ENCODE measurements around the gene FOXK1. TPM values are rescaled to one million over a fixed set of nuclear protein-coding genes. Genes with fewer than 3 reads are reported as not detected.
A peak's percentile ranks its signal among the peaks of the same experiment; 100 is the strongest.

FOXK1 gene
- total and polyA plus RNA-seq, 9 of the 15 experiments (the other 6 are each of a cell fraction or from before 2014, with no cell fraction given): 0.32 to 45.5 (median 8.1) TPM

DNA sequence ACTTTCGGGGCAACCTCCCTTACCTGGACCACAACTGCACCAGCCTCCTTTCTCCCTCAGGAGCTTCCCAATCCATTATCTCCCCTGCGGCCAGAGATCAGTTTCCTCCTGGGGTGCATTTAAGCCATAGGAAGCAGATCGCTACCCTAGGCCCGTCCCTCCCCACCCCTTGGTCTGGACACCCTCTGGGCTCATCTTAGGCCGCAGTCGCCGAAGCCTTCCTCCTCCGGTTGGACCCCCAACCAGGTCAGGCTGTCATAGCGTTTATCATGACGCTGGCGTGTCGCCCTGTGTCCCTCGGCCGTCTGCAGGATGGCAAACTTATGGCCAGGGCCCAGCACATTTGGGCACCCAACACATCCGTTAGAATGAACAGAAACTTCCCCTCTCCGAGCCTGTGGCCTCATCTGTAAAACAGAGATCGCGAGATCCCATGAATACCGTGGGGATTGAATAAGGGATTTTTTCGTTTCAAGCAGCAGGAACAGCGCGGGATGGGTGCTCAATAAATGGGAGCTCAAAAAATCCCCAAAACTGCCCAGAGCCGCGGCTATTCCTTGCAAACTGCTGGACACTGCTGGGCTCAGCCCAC, 92.7 kb downstream of the FOXK1 start (continued):
- TF ChIP-seq HMGN3 (IDR thresholded peaks at IDR 0.05; ENCODE audit: borderline replicate concordance, extremely low read depth, insufficient read length, low read depth, low read length): no peak
- TF ChIP-seq, protein P1, sequence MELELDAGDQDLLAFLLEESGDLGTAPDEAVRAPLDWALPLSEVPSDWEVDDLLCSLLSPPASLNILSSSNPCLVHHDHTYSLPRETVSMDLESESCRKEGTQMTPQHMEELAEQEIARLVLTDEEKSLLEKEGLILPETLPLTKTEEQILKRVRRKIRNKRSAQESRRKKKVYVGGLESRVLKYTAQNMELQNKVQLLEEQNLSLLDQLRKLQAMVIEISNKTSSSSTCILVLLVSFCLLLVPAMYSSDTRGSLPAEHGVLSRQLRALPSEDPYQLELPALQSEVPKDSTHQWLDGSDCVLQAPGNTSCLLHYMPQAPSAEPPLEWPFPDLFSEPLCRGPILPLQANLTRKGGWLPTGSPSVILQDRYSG (tag; conservative IDR thresholded peaks at IDR 0.05; ENCODE audit: low read depth): no peak
- no peak for TF ChIP-seq RBFOX2 (IDR thresholded peaks at IDR 0.05; ENCODE audit: low read depth, low read length)
- no peak for TF ChIP-seq ZNF584 (CRISPR knock-in tag; IDR thresholded peaks at IDR 0.05; ENCODE audit: low read depth)
- TF ChIP-seq ARID3A (IDR thresholded peaks at IDR 0.05; ENCODE audit: borderline replicate concordance, low read depth, low read length): no peak
- no peak for TF ChIP-seq GTF2F1 (IDR thresholded peaks at IDR 0.05; ENCODE audit: low read depth, low read length)
- TF ChIP-seq NFXL1 (CRISPR knock-in tag; IDR thresholded peaks at IDR 0.05): no peak
- TF ChIP-seq ZNF707 (CRISPR knock-in tag; conservative IDR thresholded peaks at IDR 0.05): no peak
- TF ChIP-seq MBD2 (IDR thresholded peaks at IDR 0.05; ENCODE audit: borderline replicate concordance, low read depth): no peak
- TF ChIP-seq XRCC4 (IDR thresholded peaks at IDR 0.05; ENCODE audit: extremely low read depth, insufficient read depth, insufficient read length): no peak
- no peak for TF ChIP-seq STAT5A (IDR thresholded peaks at IDR 0.05; ENCODE audit: borderline replicate concordance, low read length)
- peak; percentile 45 for TF ChIP-seq ZFX (CRISPR knock-in tag; IDR thresholded peaks at IDR 0.05)
- no peak for TF ChIP-seq SMAD3 (CRISPR knock-in tag; conservative IDR thresholded peaks at IDR 0.05)
- TF ChIP-seq MEF2A (IDR thresholded peaks at IDR 0.05; ENCODE audit: control insufficient read depth, low read depth, low read length): no peak
- no peak for TF ChIP-seq EP300 (IDR thresholded peaks at IDR 0.05; ENCODE audit: low read length)
- TF ChIP-seq HEY1 (CRISPR knock-in tag; IDR thresholded peaks at IDR 0.05; ENCODE audit: borderline replicate concordance): no peak
- no peak for TF ChIP-seq IRF2 (CRISPR knock-in tag; IDR thresholded peaks at IDR 0.05)
- no peak for TF ChIP-seq AFF4 (CRISPR knock-in tag; IDR thresholded peaks at IDR 0.05)
- TF ChIP-seq HOXB6 (CRISPR knock-in tag; IDR thresholded peaks at IDR 0.05; ENCODE audit: borderline replicate concordance): no peak
- no peak for TF ChIP-seq SMAD4 (CRISPR knock-in tag; conservative IDR thresholded peaks at IDR 0.05)
- TF ChIP-seq ATF3 (IDR thresholded peaks at IDR 0.05): no peak
- no peak for TF ChIP-seq ATF3 (CRISPR knock-in tag; conservative IDR thresholded peaks at IDR 0.05)

Measured in K562 (cell line).